ENCODE results near the gene RABGAP1L.

The RABGAP1L gene

GRCh38 chr1:174938281-174939007, 779.1 kb downstream of the RABGAP1L start:
- no peak overlapping the region for H3K9ac ChIP-seq (ENCODE audit: low read length)
- peaks cover 29% of the 10 kb centered on the region for H3K36me3 ChIP-seq (ENCODE audit: control insufficient read depth, low read depth, low read length)
- H3K4me1 ChIP-seq (ENCODE audit: control insufficient read depth, low read depth, low read length), result peaks cover 4% of the 10 kb centered on the region
- H3K27ac ChIP-seq (ENCODE audit: low read length), result no peak overlapping the region
- H3K9me3 ChIP-seq (ENCODE audit: control insufficient read depth, low read depth, low read length), result no peaks in the 10 kb centered on the region
- no peak overlapping the region for H3K4me3 ChIP-seq (ENCODE audit: low read length)
- no peaks in the 10 kb centered on the region for H3K27me3 ChIP-seq (ENCODE audit: control insufficient read depth, insufficient read depth, low read length)

GRCh38 chr1:174939775-174940545, 780.6 kb downstream of the RABGAP1L start:
- no peak overlapping the region for H3K4me3 ChIP-seq (ENCODE audit: low read length)
- no peaks in the 10 kb centered on the region for H3K27me3 ChIP-seq (ENCODE audit: control insufficient read depth, insufficient read depth, low read length)
- H3K4me1 ChIP-seq (ENCODE audit: control insufficient read depth, low read depth, low read length), result peaks cover 4% of the 10 kb centered on the region
- peaks cover 29% of the 10 kb centered on the region for H3K36me3 ChIP-seq (ENCODE audit: control insufficient read depth, low read depth, low read length)
- no peaks in the 10 kb centered on the region for H3K9me3 ChIP-seq (ENCODE audit: control insufficient read depth, low read depth, low read length)
- H3K27ac ChIP-seq (ENCODE audit: low read length), result no peak overlapping the region
- no peak overlapping the region for H3K9ac ChIP-seq (ENCODE audit: low read length)

GRCh38 chr1:174940646-174941175, 781.4 kb downstream of the RABGAP1L start:
- Histone ChIP-seq H3K36me3 (ENCODE audit: control insufficient read depth, low read depth, low read length) (peaks cover 29% of the 10 kb centered on the region), H3K4me3 (ENCODE audit: low read length) (no peak overlapping the region), H3K9me3 (ENCODE audit: control insufficient read depth, low read depth, low read length) (no peaks in the 10 kb centered on the region), H3K9ac (ENCODE audit: low read length) (no peak overlapping the region), H3K4me1 (ENCODE audit: control insufficient read depth, low read depth, low read length) (peaks cover 4% of the 10 kb centered on the region), H3K27ac (ENCODE audit: low read length) (no peak overlapping the region), H3K27me3 (ENCODE audit: control insufficient read depth, insufficient read depth, low read length) (no peaks in the 10 kb centered on the region)

- H3K4me1 ChIP-seq (ENCODE audit: control insufficient read depth, low read depth, low read length), result peaks cover 4% of the 10 kb centered on the region
- no peaks in the 10 kb centered on the region for H3K9me3 ChIP-seq (ENCODE audit: control insufficient read depth, low read depth, low read length)
- no peak overlapping the region for H3K4me3 ChIP-seq (ENCODE audit: low read length)
- H3K36me3 ChIP-seq (ENCODE audit: control insufficient read depth, low read depth, low read length), result peaks cover 24% of the 10 kb centered on the region
- no peak overlapping the region for H3K9ac ChIP-seq (ENCODE audit: low read length)
- H3K27ac ChIP-seq (ENCODE audit: low read length), result no peak overlapping the region
- no peaks in the 10 kb centered on the region for H3K27me3 ChIP-seq (ENCODE audit: control insufficient read depth, insufficient read depth, low read length)
Measured at GRCh38 chr1:174942547-174943255, 783.4 kb downstream of the RABGAP1L start.

GRCh38 chr1:174946031-174946430, 786.7 kb downstream of the RABGAP1L start:
- H3K9me3 ChIP-seq (ENCODE audit: control insufficient read depth, low read depth, low read length), result no peaks in the 10 kb centered on the region
- H3K9ac ChIP-seq (ENCODE audit: low read length), result no peak overlapping the region
- no peak overlapping the region for H3K4me3 ChIP-seq (ENCODE audit: low read length)
- peaks cover 2% of the 10 kb centered on the region for H3K36me3 ChIP-seq (ENCODE audit: control insufficient read depth, low read depth, low read length)
- no peak overlapping the region for H3K27ac ChIP-seq (ENCODE audit: low read length)
- H3K27me3 ChIP-seq (ENCODE audit: control insufficient read depth, insufficient read depth, low read length), result no peaks in the 10 kb centered on the region
- no peaks in the 10 kb centered on the region for H3K4me1 ChIP-seq (ENCODE audit: control insufficient read depth, low read depth, low read length)

GRCh38 chr1:174949061-174949460, 789.7 kb downstream of the RABGAP1L start:
- Histone ChIP-seq H3K9ac (ENCODE audit: low read length) (no peak overlapping the region), H3K27ac (ENCODE audit: low read length) (no peak overlapping the region), H3K9me3 (ENCODE audit: control insufficient read depth, low read depth, low read length) (no peaks in the 10 kb centered on the region), H3K4me3 (ENCODE audit: low read length) (no peak overlapping the region), H3K4me1 (ENCODE audit: control insufficient read depth, low read depth, low read length) (peaks cover 3% of the 10 kb centered on the region), H3K36me3 (ENCODE audit: control insufficient read depth, low read depth, low read length) (no peaks in the 10 kb centered on the region), H3K27me3 (ENCODE audit: control insufficient read depth, insufficient read depth, low read length) (no peaks in the 10 kb centered on the region)

- Histone ChIP-seq H3K36me3 (ENCODE audit: control insufficient read depth, low read depth, low read length) (no peaks in the 10 kb centered on the region), H3K27me3 (ENCODE audit: control insufficient read depth, insufficient read depth, low read length) (no peaks in the 10 kb centered on the region), H3K9ac (ENCODE audit: low read length) (no peak overlapping the region), H3K4me1 (ENCODE audit: control insufficient read depth, low read depth, low read length) (peaks cover 3% of the 10 kb centered on the region), H3K27ac (ENCODE audit: low read length) (no peak overlapping the region), H3K9me3 (ENCODE audit: control insufficient read depth, low read depth, low read length) (no peaks in the 10 kb centered on the region), H3K4me3 (ENCODE audit: low read length) (no peak overlapping the region)
Measured at GRCh38 chr1:174949645-174950044, 790.3 kb downstream of the RABGAP1L start.

GRCh38 chr1:174953285-174954072, 794.2 kb downstream of the RABGAP1L start:
- H3K36me3 ChIP-seq (ENCODE audit: control insufficient read depth, low read depth, low read length), result peaks cover 16% of the 10 kb centered on the region
- no peaks in the 10 kb centered on the region for H3K9me3 ChIP-seq (ENCODE audit: control insufficient read depth, low read depth, low read length)
- no peak overlapping the region for H3K4me3 ChIP-seq (ENCODE audit: low read length)
- H3K4me1 ChIP-seq (ENCODE audit: control insufficient read depth, low read depth, low read length), result peaks cover 3% of the 10 kb centered on the region
- no peak overlapping the region for H3K9ac ChIP-seq (ENCODE audit: low read length)
- no peak overlapping the region for H3K27ac ChIP-seq (ENCODE audit: low read length)
- no peaks in the 10 kb centered on the region for H3K27me3 ChIP-seq (ENCODE audit: control insufficient read depth, insufficient read depth, low read length)

- H3K36me3 ChIP-seq (ENCODE audit: control insufficient read depth, low read depth, low read length), result peaks cover 22% of the 10 kb centered on the region
- no peaks in the 10 kb centered on the region for H3K9me3 ChIP-seq (ENCODE audit: control insufficient read depth, low read depth, low read length)
- H3K4me3 ChIP-seq (ENCODE audit: low read length), result no peak overlapping the region
- H3K4me1 ChIP-seq (ENCODE audit: control insufficient read depth, low read depth, low read length), result peaks cover 3% of the 10 kb centered on the region
- no peaks in the 10 kb centered on the region for H3K27me3 ChIP-seq (ENCODE audit: control insufficient read depth, insufficient read depth, low read length)
- H3K9ac ChIP-seq (ENCODE audit: low read length), result no peak overlapping the region
- no peak overlapping the region for H3K27ac ChIP-seq (ENCODE audit: low read length)
Measured at GRCh38 chr1:174954073-174954460, 794.7 kb downstream of the RABGAP1L start.

- Histone ChIP-seq H3K27me3 (ENCODE audit: control insufficient read depth, insufficient read depth, low read length) (no peaks in the 10 kb centered on the region), H3K9ac (ENCODE audit: low read length) (no peak overlapping the region), H3K36me3 (ENCODE audit: control insufficient read depth, low read depth, low read length) (peaks cover 31% of the 10 kb centered on the region), H3K9me3 (ENCODE audit: control insufficient read depth, low read depth, low read length) (no peaks in the 10 kb centered on the region), H3K4me3 (ENCODE audit: low read length) (no peak overlapping the region), H3K4me1 (ENCODE audit: control insufficient read depth, low read depth, low read length) (peaks cover 3% of the 10 kb centered on the region), H3K27ac (ENCODE audit: low read length) (no peak overlapping the region)
Measured at GRCh38 chr1:174954671-174955669, 795.6 kb downstream of the RABGAP1L start.

All from iPS-18a (cell line).